PC-3 (cell line): ENCODE data around the gene CCDC141.

Source experiments
- EZH2 ChIP-seq: fragments of 300-600 bp; sonication (generic); IDR thresholded peaks from one replicate; pipeline ENCODE4 v1.6.1; 2017; ENCODE audit warnings: antibody characterized with exemption, mild to moderate bottlenecking, low read length; ENCODE audit not compliant: unreplicated experiment
- EZH2phosphoT487 ChIP-seq: fragments of 300-600 bp; sonication (generic); IDR thresholded peaks from 2 replicates; pipeline ENCODE4 v1.6.1; 2018; ENCODE audit warnings: mild to moderate bottlenecking, antibody characterized with exemption, low read length, borderline replicate concordance
- TF ChIP-seq, protein P1 (sequence below): fragments of 300-600 bp; sonication (generic); conservative IDR thresholded peaks from 2 replicates; pipeline ENCODE4 v1.5.1; 2017; ENCODE audit warnings: antibody characterized with exemption, low read depth, mild to moderate bottlenecking, low read length

DNA sequence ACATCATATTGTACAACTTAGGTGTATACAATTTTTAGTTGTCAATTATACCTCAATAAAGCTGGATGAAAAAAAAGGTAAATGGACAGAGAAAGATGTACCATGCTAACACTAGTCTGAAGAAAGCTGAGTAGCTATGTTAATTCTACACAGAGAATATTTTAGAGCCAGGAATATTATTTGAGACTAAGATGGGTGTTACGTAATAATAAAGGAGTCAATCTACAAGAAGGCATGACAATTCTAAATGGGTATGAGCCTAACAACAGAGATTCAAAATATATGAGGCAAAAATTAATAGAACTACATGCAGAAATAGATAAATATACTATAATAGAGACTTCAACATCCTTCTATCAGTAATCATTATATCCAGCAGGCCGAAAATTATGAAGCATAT, 69.1 kb downstream of the CCDC141 start:
- TF ChIP-seq, protein P1, sequence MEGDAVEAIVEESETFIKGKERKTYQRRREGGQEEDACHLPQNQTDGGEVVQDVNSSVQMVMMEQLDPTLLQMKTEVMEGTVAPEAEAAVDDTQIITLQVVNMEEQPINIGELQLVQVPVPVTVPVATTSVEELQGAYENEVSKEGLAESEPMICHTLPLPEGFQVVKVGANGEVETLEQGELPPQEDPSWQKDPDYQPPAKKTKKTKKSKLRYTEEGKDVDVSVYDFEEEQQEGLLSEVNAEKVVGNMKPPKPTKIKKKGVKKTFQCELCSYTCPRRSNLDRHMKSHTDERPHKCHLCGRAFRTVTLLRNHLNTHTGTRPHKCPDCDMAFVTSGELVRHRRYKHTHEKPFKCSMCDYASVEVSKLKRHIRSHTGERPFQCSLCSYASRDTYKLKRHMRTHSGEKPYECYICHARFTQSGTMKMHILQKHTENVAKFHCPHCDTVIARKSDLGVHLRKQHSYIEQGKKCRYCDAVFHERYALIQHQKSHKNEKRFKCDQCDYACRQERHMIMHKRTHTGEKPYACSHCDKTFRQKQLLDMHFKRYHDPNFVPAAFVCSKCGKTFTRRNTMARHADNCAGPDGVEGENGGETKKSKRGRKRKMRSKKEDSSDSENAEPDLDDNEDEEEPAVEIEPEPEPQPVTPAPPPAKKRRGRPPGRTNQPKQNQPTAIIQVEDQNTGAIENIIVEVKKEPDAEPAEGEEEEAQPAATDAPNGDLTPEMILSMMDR, result no peak
- TF ChIP-seq EZH2 (no peak), EZH2phosphoT487 (no peak)
